Measurements from ENCODE around the gene CTSC. TPM values are rescaled to one million over a fixed set of nuclear protein-coding genes. Genes with fewer than 3 reads are reported as not detected.

CTSC gene
- total RNA-seq, 1 donor from 2014 or later = 195 TPM

- H3K9me3 Mint-ChIP-seq (ENCODE audit: unreplicated experiment) = no peaks in the 10 kb centered on the region
- no peaks in the 10 kb centered on the region for H3K27me3 ChIP-seq (ENCODE audit: insufficient read depth, low read length)
- H3K4me2 ChIP-seq (ENCODE audit: low read length) = no peak overlapping the region
- no peak overlapping the region for H3K4me3 Mint-ChIP-seq (ENCODE audit: unreplicated experiment)
- no peak overlapping the region for H3K27ac ChIP-seq (ENCODE audit: low read depth, low read length)
- H3K36me3 Mint-ChIP-seq (ENCODE audit: low read depth, unreplicated experiment) = peaks cover 10% of the 10 kb centered on the region
- no peak overlapping the region for H3K9ac ChIP-seq (ENCODE audit: low read length)
- peaks cover 3% of the 10 kb centered on the region for H3K4me1 ChIP-seq (ENCODE audit: insufficient read depth, low read length)
- no peaks in the 10 kb centered on the region for H3K27me3 Mint-ChIP-seq (ENCODE audit: low read depth, unreplicated experiment)
- H3K79me2 ChIP-seq (ENCODE audit: insufficient read depth, low read length) = no peaks in the 10 kb centered on the region
- no peaks in the 10 kb centered on the region for H4K20me1 ChIP-seq (ENCODE audit: insufficient read depth, low read length)
- H3K4me1 Mint-ChIP-seq (ENCODE audit: low read depth, unreplicated experiment) = peaks cover 6% of the 10 kb centered on the region
- peak; percentile 39 for FAIRE-seq
- DNase-seq (ENCODE audit: low read depth) = no peak
- no peaks in the 10 kb centered on the region for H3K9me3 ChIP-seq (ENCODE audit: insufficient read depth, low read depth, low read length)
- no peak overlapping the region for H2AFZ ChIP-seq (ENCODE audit: low read depth, low read length)
- no peak overlapping the region for H3K27ac Mint-ChIP-seq (ENCODE audit: unreplicated experiment)
- no peak overlapping the region for H3K4me3 ChIP-seq (ENCODE audit: insufficient read depth, low read depth, low read length)
- TF ChIP-seq, protein P1, sequence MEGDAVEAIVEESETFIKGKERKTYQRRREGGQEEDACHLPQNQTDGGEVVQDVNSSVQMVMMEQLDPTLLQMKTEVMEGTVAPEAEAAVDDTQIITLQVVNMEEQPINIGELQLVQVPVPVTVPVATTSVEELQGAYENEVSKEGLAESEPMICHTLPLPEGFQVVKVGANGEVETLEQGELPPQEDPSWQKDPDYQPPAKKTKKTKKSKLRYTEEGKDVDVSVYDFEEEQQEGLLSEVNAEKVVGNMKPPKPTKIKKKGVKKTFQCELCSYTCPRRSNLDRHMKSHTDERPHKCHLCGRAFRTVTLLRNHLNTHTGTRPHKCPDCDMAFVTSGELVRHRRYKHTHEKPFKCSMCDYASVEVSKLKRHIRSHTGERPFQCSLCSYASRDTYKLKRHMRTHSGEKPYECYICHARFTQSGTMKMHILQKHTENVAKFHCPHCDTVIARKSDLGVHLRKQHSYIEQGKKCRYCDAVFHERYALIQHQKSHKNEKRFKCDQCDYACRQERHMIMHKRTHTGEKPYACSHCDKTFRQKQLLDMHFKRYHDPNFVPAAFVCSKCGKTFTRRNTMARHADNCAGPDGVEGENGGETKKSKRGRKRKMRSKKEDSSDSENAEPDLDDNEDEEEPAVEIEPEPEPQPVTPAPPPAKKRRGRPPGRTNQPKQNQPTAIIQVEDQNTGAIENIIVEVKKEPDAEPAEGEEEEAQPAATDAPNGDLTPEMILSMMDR (IDR thresholded peaks at IDR 0.05; ENCODE audit: insufficient read depth, low read depth, low read length) = no peak
- TF ChIP-seq EZH2 (IDR thresholded peaks at IDR 0.05; ENCODE audit: insufficient read depth, low read length) = no peak
- peaks cover 6% of the 10 kb centered on the region for H3K36me3 ChIP-seq (ENCODE audit: insufficient read depth, low read length)
Measured at GRCh38 chr11:88292171-88292843, 45.2 kb downstream of the CTSC start.

- Histone ChIP-seq H3K9me3 (ENCODE audit: insufficient read depth, low read depth, low read length) (no peaks in the 10 kb centered on the region), H3K36me3 (ENCODE audit: insufficient read depth, low read length) (peaks cover 6% of the 10 kb centered on the region), H3K4me1 (ENCODE audit: insufficient read depth, low read length) (no peaks in the 10 kb centered on the region), H3K4me2 (ENCODE audit: low read length) (no peak overlapping the region), H2AFZ (ENCODE audit: low read depth, low read length) (no peak overlapping the region), H3K4me3 (ENCODE audit: insufficient read depth, low read depth, low read length) (no peak overlapping the region), H3K27me3 (ENCODE audit: insufficient read depth, low read length) (no peaks in the 10 kb centered on the region), H3K27ac (ENCODE audit: low read depth, low read length) (no peak overlapping the region), H3K9ac (ENCODE audit: low read length) (no peak overlapping the region), H3K79me2 (ENCODE audit: insufficient read depth, low read length) (no peaks in the 10 kb centered on the region), H4K20me1 (ENCODE audit: insufficient read depth, low read length) (no peaks in the 10 kb centered on the region)
- TF ChIP-seq EZH2 (IDR thresholded peaks at IDR 0.05; ENCODE audit: insufficient read depth, low read length) = no peak
- TF ChIP-seq, protein P1 (IDR thresholded peaks at IDR 0.05; ENCODE audit: insufficient read depth, low read depth, low read length) = no peak
- peaks cover 5% of the 10 kb centered on the region for H3K36me3 Mint-ChIP-seq (ENCODE audit: low read depth, unreplicated experiment)
- H3K27me3 Mint-ChIP-seq (ENCODE audit: low read depth, unreplicated experiment) = no peaks in the 10 kb centered on the region
- no peak overlapping the region for H3K27ac Mint-ChIP-seq (ENCODE audit: unreplicated experiment)
- peaks cover 1% of the 10 kb centered on the region for H3K4me1 Mint-ChIP-seq (ENCODE audit: low read depth, unreplicated experiment)
- H3K9me3 Mint-ChIP-seq (ENCODE audit: unreplicated experiment) = no peaks in the 10 kb centered on the region
- no peak overlapping the region for H3K4me3 Mint-ChIP-seq (ENCODE audit: unreplicated experiment)
- DNase-seq (ENCODE audit: low read depth) = no peak
- peak; percentile 45 for FAIRE-seq
Measured at GRCh38 chr11:88288560-88288959, 49.0 kb downstream of the CTSC start.

DNA sequence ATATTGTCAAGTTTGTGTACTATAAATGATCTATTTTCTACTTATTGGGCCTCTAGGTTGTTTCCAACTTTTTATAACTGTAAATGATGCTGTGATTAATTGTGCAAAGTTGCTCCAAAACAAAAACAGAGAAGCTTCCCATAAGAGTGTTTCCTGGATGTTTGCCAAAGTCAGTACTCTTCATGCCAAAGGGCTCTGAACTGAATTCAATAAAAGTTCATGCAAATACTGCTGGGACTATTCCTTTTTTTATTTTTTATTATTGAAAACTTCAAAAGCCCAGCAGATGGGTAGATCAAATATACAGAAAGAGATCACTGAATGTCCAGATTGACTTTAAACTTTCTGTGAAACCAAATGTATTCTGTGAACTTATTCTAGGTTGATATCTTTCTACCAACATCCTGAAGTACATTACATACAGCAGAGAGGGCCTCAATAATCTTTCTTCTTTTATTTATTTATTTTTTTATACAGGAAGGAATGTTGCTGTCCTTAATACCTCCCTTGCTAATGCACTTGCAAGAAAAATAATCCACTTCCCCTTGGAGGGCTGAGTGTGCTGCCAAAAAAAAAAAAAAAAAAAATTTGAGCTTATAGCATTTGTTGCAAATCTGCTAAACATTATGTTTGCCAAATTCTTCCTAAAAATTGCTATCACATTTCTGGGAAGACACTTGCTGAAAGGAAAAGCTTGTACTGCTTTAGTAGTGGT, 53.0 kb downstream of the CTSC start:
- Histone ChIP-seq H3K36me3 (ENCODE audit: insufficient read depth, low read length) (no peaks in the 10 kb centered on the region), H4K20me1 (ENCODE audit: insufficient read depth, low read length) (no peaks in the 10 kb centered on the region), H3K27me3 (ENCODE audit: insufficient read depth, low read length) (no peaks in the 10 kb centered on the region), H2AFZ (ENCODE audit: low read depth, low read length) (no peak overlapping the region), H3K79me2 (ENCODE audit: insufficient read depth, low read length) (no peaks in the 10 kb centered on the region), H3K4me1 (ENCODE audit: insufficient read depth, low read length) (no peaks in the 10 kb centered on the region), H3K27ac (ENCODE audit: low read depth, low read length) (no peak overlapping the region), H3K4me2 (ENCODE audit: low read length) (no peak overlapping the region), H3K9me3 (ENCODE audit: insufficient read depth, low read depth, low read length) (no peaks in the 10 kb centered on the region), H3K4me3 (ENCODE audit: insufficient read depth, low read depth, low read length) (no peak overlapping the region), H3K9ac (ENCODE audit: low read length) (no peak overlapping the region)
- H3K9me3 Mint-ChIP-seq (ENCODE audit: unreplicated experiment) = no peaks in the 10 kb centered on the region
- no peaks in the 10 kb centered on the region for H3K27me3 Mint-ChIP-seq (ENCODE audit: low read depth, unreplicated experiment)
- no peaks in the 10 kb centered on the region for H3K4me1 Mint-ChIP-seq (ENCODE audit: low read depth, unreplicated experiment)
- FAIRE-seq (no peak), DNase-seq (ENCODE audit: low read depth) (no peak)
- no peak overlapping the region for H3K27ac Mint-ChIP-seq (ENCODE audit: unreplicated experiment)
- TF ChIP-seq, protein P1 (IDR thresholded peaks at IDR 0.05; ENCODE audit: insufficient read depth, low read depth, low read length) = no peak
- no peak for TF ChIP-seq EZH2 (IDR thresholded peaks at IDR 0.05; ENCODE audit: insufficient read depth, low read length)
- no peak overlapping the region for H3K4me3 Mint-ChIP-seq (ENCODE audit: unreplicated experiment)
- peaks cover 2% of the 10 kb centered on the region for H3K36me3 Mint-ChIP-seq (ENCODE audit: low read depth, unreplicated experiment)

Data from astrocyte (in vitro differentiated cells and primary cell).